K562 (cell line): ENCODE data around the gene FKRP. TPM values are rescaled to one million over a fixed set of nuclear protein-coding genes. Genes with fewer than 3 reads are reported as not detected.

Experiments used
- ATF6 ChIP-seq: sonication (generic); formaldehyde crosslinking; IDR thresholded peaks from 2 replicates; pipeline ENCODE4 v1.4.0; 2020; ENCODE audit warnings: mild to moderate bottlenecking, missing genetic modification reagents
- ELK1 ChIP-seq: sonication (generic); formaldehyde crosslinking; IDR thresholded peaks from 2 replicates; pipeline ENCODE4 v1.8.1; 2022; ENCODE audit warnings: missing genetic modification reagents
- FOXP1 ChIP-seq: sonication (generic); formaldehyde crosslinking; IDR thresholded peaks from 2 replicates; pipeline ENCODE4 v1.8.0; 2022; ENCODE audit warnings: mild to moderate bottlenecking, missing genetic modification reagents
- GATAD2B ChIP-seq: fragments of 450-650 bp; IDR thresholded peaks from 2 replicates; pipeline ENCODE4 v1.6.1; 2017; ENCODE audit warnings: mild to moderate bottlenecking, borderline replicate concordance
- JUND ChIP-seq, 2 experiments: IDR thresholded peaks; 2 replicates in 1 of 2; 3 replicates in 1 of 2; pipeline ENCODE4 v1.6.1; 2011; ENCODE audit warnings: borderline replicate concordance in 2 of 2, low read depth in 2 of 2, low read length in 2 of 2, improper control_type of control experiment in 1 of 2, missing biosample characterization in 1 of 2, missing genetic modification characterization in 1 of 2, missing genetic modification reagents in 1 of 2
- MEF2A ChIP-seq: IDR thresholded peaks from 2 replicates; pipeline ENCODE4 v1.6.1; 2011; ENCODE audit warnings: low read depth, mild to moderate bottlenecking, low read length, moderate library complexity; ENCODE audit not compliant: control insufficient read depth
- MTF1 ChIP-seq: fragments of 250-450 bp; sonication (Bioruptor Pico); IDR thresholded peaks from 2 replicates; pipeline ENCODE4 v1.9.0; 2021; ENCODE audit warnings: moderate library complexity, mild to moderate bottlenecking, inconsistent platforms, borderline replicate concordance
- NR2F6 ChIP-seq: fragments of 450-650 bp; formaldehyde crosslinking; IDR thresholded peaks from 2 replicates; pipeline ENCODE4 v1.4.0; 2020; ENCODE audit warnings: mild to moderate bottlenecking
- SAFB ChIP-seq: fragments of 200-400 bp; formaldehyde crosslinking; IDR thresholded peaks from 2 replicates; pipeline ENCODE4 v1.6.1; 2017; ENCODE audit warnings: low read depth, low read length, borderline replicate concordance
- SMARCC2 ChIP-seq: fragments of 450-650 bp; IDR thresholded peaks from 2 replicates; pipeline ENCODE4 v1.6.1; 2017; ENCODE audit warnings: antibody characterized with exemption, moderate library complexity, mild to moderate bottlenecking, low read depth
- STAG1 ChIP-seq: sonication (generic); formaldehyde crosslinking; IDR thresholded peaks from 2 replicates; pipeline ENCODE4 v1.5.0; 2020; ENCODE audit warnings: missing genetic modification reagents, borderline replicate concordance
- THRAP3 ChIP-seq: fragments of 450-650 bp; IDR thresholded peaks from 2 replicates; pipeline ENCODE4 v1.6.1; 2016; ENCODE audit warnings: mild to moderate bottlenecking, inconsistent platforms, borderline replicate concordance
- THRB ChIP-seq: fragments of 450-650 bp; formaldehyde crosslinking; conservative IDR thresholded peaks from 2 replicates; pipeline ENCODE4 v1.4.0; 2022; ENCODE audit warnings: mild to moderate bottlenecking, missing genetic modification characterization
- TRIM28 ChIP-seq: fragments of 450-650 bp; IDR thresholded peaks from 2 replicates; pipeline ENCODE4 v1.6.1; 2017
- ZC3H4 ChIP-seq: sonication (generic); formaldehyde crosslinking; IDR thresholded peaks from 2 replicates; pipeline ENCODE4 v1.9.0; 2021; ENCODE audit warnings: missing genetic modification reagents, borderline replicate concordance
- ZNF174 ChIP-seq: fragments of 250-450 bp; sonication (Bioruptor Pico); IDR thresholded peaks from 2 replicates; pipeline ENCODE4 v1.4.0; 2020; ENCODE audit warnings: mild to moderate bottlenecking
- ZNF639 ChIP-seq, 2 experiments: fragments of 200-800 bp in 1 of 2; sonication (Bioruptor generic) in 1 of 2; sonication (generic) in 1 of 2; formaldehyde crosslinking in 1 of 2; IDR thresholded peaks in 1 of 2; conservative IDR thresholded peaks in 1 of 2; 2 replicates each; pipeline versions ENCODE4 v1.5.0 to v1.6.1; 2016 to 2020; ENCODE audit warnings: missing compliant biosample characterization in 1 of 2, missing genetic modification characterization in 1 of 2, missing genetic modification reagents in 1 of 2
- polyA plus RNA-seq, 8 experiments: library from polyadenylated mRNA; depleted of rRNA in 4 of 8; stranded (reverse) in 5 of 8; unstranded in 3 of 8; fragments of >200 nt; fragmentation: Nextera tagmentation in 2 of 8; fragmentation: Illumina TruSeq in 1 of 8; extraction: Ambion mirVana in 2 of 8; extraction: Trizol in 1 of 8; gene quantifications; 2 replicates each; pipeline versions ENCODE4 v1.2.1 to v1.2.3, GENCODE V29; 2011 to 2014; ENCODE audit warnings: inconsistent platforms in 1 of 8, missing spikeins in 1 of 8
- total RNA-seq, 7 experiments: library from RNA; depleted of rRNA in 6 of 7; stranded (reverse); fragments of >200 nt in 6 of 7; fragmentation: Illumina TruSeq in 2 of 7; extraction: Trizol in 2 of 7; gene quantifications; 2 replicates each; pipeline versions ENCODE4 v1.2.1 to v1.2.3, GENCODE V29; 2011 to 2021; ENCODE audit warnings: low replicate concordance in 1 of 7

The FKRP gene
- total and polyA plus RNA-seq, 9 of the 15 experiments (the other 6 are each of a cell fraction or from before 2014, with no cell fraction given): 0.68 to 16.1 (median 6.5) TPM

GRCh38 chr19:46746281-46747057 is 612 bp downstream of the FKRP start, which contains the start of gene STRN4 (continued):
- 0 out of 2 replicates have a peak, but pooled peaks have one; percentile 79 for TF ChIP-seq GATAD2B
- TF ChIP-seq THRB: no peak
- no peak for TF ChIP-seq FOXP1 (CRISPR knock-in tag)
- TF ChIP-seq STAG1 (CRISPR knock-in tag): no peak
- no peak for TF ChIP-seq ZNF174 (CRISPR knock-in tag)
- TF ChIP-seq MEF2A: no peak
- no peak for TF ChIP-seq ZC3H4
- TF ChIP-seq TRIM28: no peak
- TF ChIP-seq SMARCC2: no peak
- no peak for TF ChIP-seq SAFB
- TF ChIP-seq ZNF639 (CRISPR knock-in tag; conservative IDR thresholded peaks at IDR 0.05 in 1 of 2, IDR thresholded peaks at IDR 0.05 in 1 of 2): peak in 1 of 2 experiments; percentile 46; a peak in 1 of 4 replicates
- no peak for TF ChIP-seq MTF1 (CRISPR knock-in tag)
- TF ChIP-seq THRAP3: no peak
- no peak for TF ChIP-seq JUND (IDR thresholded peaks at IDR 0.05; ENCODE audit: borderline replicate concordance, low read depth, low read length)
- no peak for TF ChIP-seq JUND (tag; IDR thresholded peaks at IDR 0.05; ENCODE audit: borderline replicate concordance, low read depth, low read length)
- TF ChIP-seq ELK1 (CRISPR knock-in tag): no peak
- TF ChIP-seq NR2F6: no peak
- no peak for TF ChIP-seq ATF6 (CRISPR knock-in tag)
